NCI-H187 treated with DMSO at 0.1 percent for 48 hours (cell line): ENCODE data around the gene VARS2.

Experiments
- DNase-seq: peaks from one replicate; lab custom pipeline; 2025; lab: John Stamatoyannopoulos, UW

VARS2 gene

DNA sequence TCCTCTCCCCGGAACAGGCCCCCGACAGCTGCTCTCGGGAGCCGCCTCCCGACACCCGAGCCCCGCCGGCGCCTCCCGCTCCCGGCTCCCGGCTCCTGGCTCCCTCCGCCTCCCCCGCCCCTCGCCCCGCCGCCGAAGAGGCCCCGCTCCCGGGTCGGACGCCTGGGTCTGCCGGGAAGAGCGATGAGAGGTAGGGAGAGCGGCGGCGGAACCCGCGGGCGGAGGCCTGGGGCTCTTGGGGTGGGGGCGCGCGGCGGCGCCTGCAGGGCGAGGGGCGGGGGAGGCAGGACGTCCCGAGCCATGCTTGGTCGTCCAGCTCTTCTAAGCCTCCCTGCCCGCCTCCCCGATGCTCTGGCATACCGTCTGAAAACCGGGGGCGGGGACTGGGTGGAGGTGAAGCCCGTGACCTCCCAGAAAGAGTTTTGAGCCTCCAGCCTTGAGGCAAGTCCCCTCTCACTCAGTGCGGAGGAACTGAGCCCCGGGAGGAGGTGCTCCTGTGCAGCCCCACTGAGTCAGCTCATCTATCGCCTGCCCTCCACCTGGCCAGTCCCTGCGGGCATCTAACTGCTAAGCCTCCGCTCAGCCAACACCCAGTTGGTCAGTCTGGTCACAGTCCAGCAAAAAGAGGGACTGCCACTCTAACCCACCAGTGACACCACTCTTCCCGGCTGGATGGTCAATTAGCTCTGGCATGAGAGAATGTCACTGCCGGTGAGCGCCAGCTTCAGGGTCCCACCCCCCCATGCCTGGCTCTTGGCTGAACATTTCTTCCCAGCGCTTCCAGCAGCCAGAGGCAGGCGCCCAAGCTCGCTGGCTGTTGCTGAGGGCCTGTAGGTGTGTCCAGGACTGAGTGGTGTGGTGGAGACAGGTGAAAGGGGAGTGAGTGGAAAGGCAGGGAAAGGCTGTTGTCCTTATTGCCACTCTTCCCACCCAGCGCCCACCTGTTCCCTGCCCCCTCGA is 29.2 kb upstream of the VARS2 start:
- DNase-seq, result no peak

DNA sequence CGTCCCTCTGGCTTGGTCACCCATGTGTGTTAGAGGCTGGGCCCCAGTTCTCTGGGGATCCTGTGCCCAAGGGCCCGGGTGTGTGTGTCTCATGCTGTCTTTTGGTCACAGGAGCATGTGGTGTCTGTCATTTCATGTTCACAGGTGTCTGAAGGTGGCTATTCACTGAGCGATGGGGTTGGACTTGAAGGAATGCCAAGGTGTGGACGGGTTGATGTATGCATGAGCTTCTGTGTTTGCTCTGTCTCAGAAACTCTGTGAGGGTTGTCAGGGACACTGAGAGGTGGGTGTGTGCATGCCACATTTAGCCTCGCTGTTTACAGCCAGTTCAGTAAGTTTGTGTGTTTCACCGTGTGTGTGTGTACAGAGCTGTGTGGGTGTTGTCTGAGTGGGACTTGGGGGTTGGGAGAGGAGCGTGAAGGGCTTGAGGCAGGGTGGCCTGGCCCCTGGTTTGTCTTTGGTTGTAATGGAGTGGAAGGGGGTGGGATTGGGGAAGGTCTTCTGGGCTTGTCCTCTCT is 28.5 kb upstream of the VARS2 start:
- no peak for DNase-seq

DNA sequence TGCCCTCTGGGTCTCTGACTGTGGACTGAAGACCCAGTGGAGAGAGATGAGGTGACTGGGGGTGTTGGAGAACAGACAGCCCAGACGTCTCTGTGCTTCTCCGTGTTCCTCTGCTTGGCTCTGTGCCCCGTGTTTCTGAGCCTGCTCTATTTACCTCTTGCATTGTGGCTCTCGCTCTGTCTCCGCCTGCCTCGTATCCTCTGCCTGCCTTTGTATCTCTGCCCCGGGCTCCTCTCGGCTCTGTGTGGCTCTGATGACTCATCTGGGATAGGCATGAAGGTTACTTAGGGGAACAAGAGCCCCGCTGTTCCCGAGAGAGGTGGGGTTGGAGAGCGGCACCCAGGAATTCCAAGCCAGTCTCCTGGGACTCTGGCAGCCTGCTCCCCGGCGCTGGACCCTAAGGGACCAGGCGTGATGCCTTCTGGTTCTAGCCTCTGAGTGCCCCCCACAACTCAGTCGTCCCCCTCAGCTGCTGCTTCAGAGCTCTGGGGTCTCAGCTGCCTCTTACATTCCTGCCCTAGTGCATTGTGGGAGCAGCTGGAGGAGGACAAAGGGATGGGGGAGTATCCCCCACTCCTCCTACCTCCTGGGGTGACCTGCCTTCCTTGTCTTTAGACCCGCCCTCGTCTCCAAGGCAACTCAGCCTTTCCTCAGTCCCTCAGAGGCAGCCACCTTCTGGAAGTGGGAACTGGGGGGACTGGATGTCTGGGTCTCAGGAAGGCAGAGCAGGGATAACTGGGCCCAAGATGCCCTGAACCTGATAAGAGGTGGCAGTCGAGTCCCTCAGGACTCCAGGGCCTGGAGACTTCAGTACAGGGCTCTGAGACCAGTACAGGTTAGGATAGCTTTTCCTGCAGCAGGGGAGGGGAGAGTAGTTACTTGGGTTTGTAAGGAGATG is 27.8 kb upstream of the VARS2 start:
- DNase-seq, result no peak

DNA sequence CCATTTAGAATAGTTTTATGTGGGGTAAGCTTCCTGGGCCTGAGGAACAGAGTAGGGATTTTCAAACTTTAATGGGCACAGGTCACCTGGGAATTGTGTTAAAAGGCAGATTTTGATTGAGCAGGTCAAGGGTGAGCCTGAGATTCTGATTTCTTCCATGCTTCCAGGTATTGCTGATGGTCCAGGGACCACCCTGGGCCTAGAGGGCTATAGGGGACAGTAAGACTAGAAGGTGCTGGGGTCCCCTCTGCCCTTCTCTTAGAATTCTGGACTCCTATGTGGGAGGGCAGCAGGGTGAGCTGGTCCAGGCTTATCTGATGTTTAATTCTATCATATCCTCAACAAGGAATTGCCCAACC is 27.2 kb upstream of the VARS2 start:
- no peak for DNase-seq

DNA sequence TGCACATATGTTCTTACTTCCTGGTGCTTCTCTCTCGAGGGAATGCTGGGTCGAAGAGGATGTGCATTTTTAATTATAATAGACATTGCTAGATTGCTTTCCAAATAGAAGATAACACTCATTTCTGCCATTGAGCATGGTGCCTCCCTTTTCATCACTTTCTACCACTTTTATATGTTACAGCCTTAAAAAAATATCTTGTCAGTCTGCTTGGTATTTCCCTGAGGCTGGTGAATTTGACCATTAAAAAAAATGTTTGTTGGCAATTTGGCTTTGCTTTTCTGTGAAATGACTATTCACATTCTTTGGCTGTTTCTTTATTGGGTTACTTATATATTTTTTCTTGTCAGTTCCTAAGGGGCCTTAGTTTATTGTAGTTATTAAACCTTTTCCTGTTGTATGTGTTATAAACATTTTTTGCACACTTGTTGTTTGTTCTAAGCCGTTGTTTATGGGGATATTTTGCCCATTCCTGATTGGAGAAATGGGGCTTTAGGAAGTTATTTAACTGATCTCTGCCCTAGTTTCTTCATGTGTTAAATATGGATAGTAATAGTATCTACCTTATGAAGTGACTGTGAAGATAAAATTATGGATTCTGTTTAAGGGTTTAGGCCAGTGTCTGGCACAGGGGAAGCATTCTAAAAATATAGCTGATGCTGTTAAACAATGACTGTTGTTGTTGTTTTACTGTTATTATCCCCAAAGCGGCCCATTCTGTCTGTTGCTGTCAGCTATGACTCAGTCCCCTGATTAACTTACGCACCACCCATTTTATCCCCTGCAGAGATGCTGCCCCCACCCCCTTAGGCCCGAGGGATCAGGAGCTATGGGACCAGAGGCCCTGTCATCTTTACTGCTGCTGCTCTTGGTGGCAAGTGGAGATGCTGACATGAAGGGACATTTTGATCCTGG is 25.9 kb upstream of the VARS2 start:
- DNase-seq, result no peak

DNA sequence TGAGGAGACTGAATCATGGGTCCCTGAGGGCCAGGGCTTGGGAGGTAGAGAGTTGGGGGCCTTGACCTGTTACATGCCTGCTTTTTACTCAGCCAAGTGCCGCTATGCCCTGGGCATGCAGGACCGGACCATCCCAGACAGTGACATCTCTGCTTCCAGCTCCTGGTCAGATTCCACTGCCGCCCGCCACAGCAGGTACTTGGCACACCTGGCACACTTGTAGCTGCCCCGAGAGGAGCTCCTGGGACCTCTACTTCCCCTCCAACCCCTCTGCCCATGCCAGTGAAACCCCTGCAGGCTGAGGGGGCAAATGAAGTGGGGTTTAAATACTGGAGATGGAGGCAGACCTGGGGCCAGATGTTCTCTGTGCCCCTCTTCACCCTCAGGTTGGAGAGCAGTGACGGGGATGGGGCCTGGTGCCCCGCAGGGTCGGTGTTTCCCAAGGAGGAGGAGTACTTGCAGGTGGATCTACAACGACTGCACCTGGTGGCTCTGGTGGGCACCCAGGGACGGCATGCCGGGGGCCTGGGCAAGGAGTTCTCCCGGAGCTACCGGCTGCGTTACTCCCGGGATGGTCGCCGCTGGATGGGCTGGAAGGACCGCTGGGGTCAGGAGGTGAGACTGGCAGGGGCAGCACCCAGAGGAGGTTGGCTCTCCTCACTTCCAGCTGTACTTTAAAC is 25.1 kb upstream of the VARS2 start:
- DNase-seq, result no peak

DNA sequence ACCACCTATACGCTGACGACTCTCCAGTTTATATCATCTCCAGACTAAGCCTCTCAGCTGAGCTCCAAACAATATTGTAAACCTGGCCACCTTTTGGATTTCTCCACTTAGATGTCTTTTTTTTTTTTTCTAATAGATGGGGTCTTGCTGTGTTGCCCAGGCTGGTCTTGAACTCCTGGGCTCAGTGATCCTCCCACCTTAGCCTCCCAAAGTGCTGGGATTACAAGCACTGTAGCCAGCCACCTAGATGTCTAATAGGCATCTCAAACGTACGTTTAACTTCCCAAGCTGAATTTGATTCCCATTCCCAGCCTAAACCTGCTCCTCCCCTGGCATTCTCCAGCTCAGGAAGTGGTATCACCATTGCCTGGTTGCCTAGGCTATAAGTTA is 24.5 kb upstream of the VARS2 start:
- no peak for DNase-seq

DNA sequence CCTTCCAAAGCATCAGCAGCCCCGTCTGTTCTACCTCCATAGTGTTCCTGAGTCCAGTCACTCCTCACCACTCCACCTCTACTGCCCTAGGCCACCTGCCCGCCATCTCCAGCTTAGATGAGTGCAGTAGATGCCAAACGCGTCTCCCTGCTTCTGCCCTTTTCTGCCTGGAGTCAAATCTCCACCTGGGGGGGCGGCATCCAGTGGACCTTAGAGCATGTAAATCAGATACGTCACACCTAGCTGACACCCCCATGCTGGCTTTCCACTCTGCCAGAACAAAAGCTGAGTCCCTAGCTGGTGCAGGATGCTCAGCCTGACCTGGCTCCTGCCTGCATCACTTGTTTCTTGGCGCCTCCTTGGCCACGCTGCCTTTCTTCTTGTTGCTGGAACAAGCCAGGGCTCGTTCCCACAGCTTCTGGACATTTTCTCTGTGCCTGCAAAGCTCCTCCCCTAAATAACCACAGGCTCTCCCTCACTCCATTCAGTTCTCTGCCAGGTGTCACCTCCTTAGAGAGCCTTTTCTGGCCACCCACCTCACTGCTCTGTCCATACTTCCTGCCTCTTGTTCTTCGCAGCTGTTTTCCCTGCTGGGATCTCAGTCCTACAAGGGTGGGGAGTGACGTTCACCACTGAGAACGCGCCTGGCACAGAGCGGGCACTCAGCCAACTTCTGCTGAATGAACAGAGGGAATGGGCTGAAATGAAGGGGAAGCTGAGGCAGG is 24.0 kb upstream of the VARS2 start:
- DNase-seq, result peak; percentile 31

DNA sequence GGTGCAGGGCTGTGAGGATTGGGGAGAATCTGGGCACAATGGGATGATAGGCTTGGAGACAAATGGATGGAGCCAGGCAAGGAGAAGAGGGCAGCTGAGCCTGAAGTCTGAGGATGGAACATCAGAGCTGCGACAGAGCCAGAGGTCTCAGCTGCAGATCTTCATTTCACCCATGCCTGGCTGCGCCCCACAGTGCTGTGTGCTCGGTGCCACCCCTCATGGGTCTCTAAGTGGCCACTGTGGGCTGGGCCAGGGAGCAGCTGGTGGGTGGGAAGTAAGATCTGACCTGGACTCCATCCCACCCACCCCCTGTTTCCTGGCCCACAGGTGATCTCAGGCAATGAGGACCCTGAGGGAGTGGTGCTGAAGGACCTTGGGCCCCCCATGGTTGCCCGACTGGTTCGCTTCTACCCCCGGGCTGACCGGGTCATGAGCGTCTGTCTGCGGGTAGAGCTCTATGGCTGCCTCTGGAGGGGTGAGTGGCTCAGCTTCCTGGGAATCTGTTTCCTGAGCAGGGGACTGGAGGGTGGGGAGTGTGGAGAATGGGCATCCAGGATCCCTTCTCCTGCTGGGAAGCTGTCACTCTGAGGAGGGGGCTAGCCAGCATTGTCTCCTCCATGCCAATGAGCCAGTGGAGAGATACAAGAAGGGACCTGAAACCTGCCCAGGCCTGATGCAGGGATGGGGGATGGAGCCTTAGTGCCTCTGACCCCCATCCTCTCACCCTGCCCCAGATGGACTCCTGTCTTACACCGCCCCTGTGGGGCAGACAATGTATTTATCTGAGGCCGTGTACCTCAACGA is 23.2 kb upstream of the VARS2 start:
- no peak for DNase-seq

DNA sequence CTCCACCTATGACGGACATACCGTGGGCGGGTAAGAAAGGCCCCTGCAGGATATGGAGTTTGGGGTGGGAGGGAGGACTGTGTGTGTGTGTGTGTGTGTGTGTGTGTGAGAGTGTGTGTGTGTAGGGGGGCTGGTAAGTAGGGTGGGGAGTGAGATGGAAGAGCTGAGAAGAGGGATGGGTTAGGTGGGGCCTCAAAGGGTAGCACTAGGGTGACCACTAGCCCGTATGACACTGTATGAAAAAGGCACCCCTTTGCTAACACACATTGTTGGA is 22.7 kb upstream of the VARS2 start:
- DNase-seq, result no peak

DNA sequence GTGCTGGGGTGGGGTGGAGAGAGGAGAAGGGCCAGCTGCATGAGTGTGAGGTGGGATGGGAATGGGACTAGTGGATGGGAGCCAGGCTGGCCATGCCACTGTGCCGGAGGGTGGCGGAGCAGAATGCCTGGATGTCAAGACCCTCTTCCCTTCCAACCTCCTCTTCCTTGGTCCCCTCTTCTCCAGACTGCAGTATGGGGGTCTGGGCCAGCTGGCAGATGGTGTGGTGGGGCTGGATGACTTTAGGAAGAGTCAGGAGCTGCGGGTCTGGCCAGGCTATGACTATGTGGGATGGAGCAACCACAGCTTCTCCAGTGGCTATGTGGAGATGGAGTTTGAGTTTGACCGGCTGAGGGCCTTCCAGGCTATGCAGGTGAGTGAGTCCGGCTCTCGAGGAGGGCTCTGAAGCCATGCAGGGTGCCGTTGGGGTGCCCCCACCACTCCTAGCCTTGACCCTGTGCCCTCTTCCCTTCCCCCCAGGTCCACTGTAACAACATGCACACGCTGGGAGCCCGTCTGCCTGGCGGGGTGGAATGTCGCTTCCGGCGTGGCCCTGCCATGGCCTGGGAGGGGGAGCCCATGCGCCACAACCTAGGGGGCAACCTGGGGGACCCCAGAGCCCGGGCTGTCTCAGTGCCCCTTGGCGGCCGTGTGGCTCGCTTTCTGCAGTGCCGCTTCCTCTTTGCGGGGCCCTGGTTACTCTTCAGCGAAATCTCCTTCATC is 22.1 kb upstream of the VARS2 start:
- DNase-seq, result no peak

DNA sequence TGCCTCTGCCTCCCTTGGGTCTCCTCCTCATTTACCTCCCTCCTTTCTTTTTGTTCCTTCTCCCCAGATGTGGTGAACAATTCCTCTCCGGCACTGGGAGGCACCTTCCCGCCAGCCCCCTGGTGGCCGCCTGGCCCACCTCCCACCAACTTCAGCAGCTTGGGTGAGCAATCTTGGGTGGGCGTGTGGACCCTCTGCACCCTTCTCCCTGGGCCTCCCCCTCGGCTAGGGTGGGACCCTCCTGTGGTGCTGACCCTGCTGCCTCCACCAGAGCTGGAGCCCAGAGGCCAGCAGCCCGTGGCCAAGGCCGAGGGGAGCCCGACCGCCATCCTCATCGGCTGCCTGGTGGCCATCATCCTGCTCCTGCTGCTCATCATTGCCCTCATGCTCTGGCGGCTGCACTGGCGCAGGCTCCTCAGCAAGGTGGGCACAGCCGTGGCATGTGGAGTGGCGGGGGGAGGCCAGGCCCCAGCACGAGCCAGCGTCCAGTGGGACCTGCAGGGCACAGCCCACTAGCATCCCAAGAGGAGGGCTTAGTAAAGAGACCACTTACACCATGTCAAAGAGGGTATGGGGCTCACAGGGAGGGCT is 20.9 kb upstream of the VARS2 start:
- DNase-seq, result no peak

DNA sequence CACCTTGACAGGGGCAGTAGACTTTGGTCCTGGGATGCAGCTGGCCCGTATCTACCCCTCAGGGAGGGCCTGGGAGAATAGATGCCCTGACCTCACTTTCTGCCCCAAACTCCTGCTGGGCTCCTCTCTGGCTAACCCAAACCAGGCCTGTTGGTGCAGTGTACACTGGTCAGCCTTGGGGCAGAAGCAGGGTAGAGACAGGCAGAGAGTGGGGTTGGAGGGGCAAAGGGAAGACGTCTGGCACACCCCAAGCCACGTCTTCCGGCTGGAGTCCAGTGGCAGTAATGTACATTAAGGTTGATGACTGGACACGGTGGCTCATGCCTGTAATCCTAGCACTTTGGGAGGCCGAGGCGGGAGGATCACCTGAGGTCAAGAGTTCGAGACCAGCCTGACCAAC is 20.4 kb upstream of the VARS2 start:
- no peak for DNase-seq

DNA sequence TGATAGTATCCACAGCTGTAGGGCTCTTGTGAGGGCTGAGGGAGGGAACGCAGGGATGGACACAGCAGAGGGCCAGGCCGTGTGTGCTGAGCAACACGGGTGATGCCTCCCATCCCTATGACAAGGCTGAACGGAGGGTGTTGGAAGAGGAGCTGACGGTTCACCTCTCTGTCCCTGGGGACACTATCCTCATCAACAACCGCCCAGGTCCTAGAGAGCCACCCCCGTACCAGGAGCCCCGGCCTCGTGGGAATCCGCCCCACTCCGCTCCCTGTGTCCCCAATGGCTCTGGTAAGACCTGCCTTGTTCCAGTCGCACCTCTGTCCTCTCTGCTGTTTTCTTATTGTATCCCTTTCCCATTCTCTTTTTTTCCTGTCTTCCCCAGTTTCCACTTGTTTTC is 19.7 kb upstream of the VARS2 start:
- no peak for DNase-seq

DNA sequence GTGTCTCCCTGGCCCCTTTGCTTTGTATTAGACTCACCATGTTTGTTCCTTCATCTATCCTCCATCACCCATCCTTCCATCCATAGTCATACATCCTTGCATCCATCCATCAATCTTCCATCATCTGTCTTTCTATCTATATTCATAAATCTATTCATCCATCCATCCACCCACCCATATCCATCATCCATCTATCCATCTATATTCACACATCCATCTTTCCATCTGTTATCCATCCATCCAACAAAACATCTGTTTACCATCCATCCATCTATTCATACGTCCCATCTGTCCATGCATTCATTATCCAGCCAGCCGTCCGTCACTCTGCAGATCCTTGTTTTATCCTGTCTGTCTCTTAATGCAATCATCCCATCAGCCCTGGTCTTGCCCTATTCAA is 19.1 kb upstream of the VARS2 start:
- no peak for DNase-seq

DNA sequence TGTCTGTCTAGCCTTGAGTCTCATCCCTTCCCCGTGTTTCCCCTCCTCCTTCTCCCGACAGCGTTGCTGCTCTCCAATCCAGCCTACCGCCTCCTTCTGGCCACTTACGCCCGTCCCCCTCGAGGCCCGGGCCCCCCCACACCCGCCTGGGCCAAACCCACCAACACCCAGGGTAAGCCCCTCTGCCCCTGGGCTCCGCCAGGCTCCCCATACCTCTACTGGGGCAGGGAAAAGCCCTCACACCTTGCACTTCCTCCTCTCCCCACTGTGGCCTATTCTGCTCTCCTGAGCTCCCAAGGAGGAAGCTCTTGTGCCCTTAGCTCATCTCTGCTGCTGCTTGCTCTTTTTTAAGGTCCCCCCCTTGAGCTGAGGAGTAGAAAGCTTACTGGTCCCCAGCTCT is 18.7 kb upstream of the VARS2 start:
- no peak for DNase-seq

DNA sequence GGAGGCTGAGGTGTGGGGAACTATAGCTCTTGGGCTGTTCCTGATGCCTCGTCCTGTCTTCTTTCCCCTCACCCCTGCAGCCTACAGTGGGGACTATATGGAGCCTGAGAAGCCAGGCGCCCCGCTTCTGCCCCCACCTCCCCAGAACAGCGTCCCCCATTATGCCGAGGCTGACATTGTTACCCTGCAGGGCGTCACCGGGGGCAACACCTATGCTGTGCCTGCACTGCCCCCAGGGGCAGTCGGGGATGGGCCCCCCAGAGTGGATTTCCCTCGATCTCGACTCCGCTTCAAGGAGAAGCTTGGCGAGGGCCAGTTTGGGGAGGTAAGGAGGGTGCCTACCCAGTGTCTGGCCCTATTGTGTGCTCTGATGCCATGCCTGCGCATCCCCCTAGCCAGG is 17.5 kb upstream of the VARS2 start:
- DNase-seq, result no peak

DNA sequence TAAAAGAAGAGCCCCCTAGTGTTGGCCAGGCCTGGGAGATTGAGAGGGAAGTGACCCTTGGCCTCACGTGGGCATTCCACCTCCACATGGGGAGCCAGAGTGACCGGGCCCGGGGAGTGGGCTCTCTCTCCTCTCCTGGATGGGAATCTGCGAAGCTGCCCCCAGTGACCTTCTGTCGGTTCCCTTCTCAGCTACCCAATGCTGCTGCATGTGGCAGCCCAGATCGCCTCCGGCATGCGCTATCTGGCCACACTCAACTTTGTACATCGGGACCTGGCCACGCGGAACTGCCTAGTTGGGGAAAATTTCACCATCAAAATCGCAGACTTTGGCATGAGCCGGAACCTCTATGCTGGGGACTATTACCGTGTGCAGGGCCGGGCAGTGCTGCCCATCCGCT is 16.2 kb upstream of the VARS2 start:
- no peak for DNase-seq
